Measurements from ENCODE around the gene CFAP74. TPM values are rescaled to one million over a fixed set of nuclear protein-coding genes. Genes with fewer than 3 reads are reported as not detected.

CFAP74 gene
- total and polyA plus RNA-seq, 2 of the 13 experiments (the other 11 are each of a cell fraction or from before 2014, with no cell fraction given): 0.27 to 0.62 TPM

- no peak for TF ChIP-seq SMARCC2 (IDR thresholded peaks at IDR 0.05)
- no peak for TF ChIP-seq ZBTB49 (CRISPR knock-in tag; IDR thresholded peaks at IDR 0.05; ENCODE audit: borderline replicate concordance)
- no peak for TF ChIP-seq RAD51 (IDR thresholded peaks at IDR 0.05; ENCODE audit: borderline replicate concordance)
- TF ChIP-seq ZNF383 (CRISPR knock-in tag; IDR thresholded peaks at IDR 0.05; ENCODE audit: borderline replicate concordance): no peak
- no peak for TF ChIP-seq FOXP1 (IDR thresholded peaks at IDR 0.05)
- TF ChIP-seq FOXP1 (CRISPR knock-in tag; IDR thresholded peaks at IDR 0.05): no peak; the same call in 1 of the 2 replicates
- TF ChIP-seq MXD1 (CRISPR knock-in tag; IDR thresholded peaks at IDR 0.05): peak; percentile 42
- no peak for TF ChIP-seq ZNF24 (IDR thresholded peaks at IDR 0.05)
- TF ChIP-seq ZNF674 (CRISPR knock-in tag; IDR thresholded peaks at IDR 0.05; ENCODE audit: low read depth): no peak; the same call in 1 of the 2 replicates
- TF ChIP-seq EHMT2 (IDR thresholded peaks at IDR 0.05; ENCODE audit: borderline replicate concordance, low read depth, low read length): no peak
- no peak for TF ChIP-seq ZNF652 (CRISPR knock-in tag; IDR thresholded peaks at IDR 0.05; ENCODE audit: borderline replicate concordance, low read depth)
- peak; percentile 16; the same call in 1 of the 2 replicates for TF ChIP-seq GLI4 (CRISPR knock-in tag; IDR thresholded peaks at IDR 0.05; ENCODE audit: borderline replicate concordance)
- no peak for TF ChIP-seq CHD4 (IDR thresholded peaks at IDR 0.05; ENCODE audit: borderline replicate concordance, low read length)
- no peak for TF ChIP-seq ZNF276 (CRISPR knock-in tag; IDR thresholded peaks at IDR 0.05; ENCODE audit: low read depth)
- no peak for TF ChIP-seq ATF5 (CRISPR knock-in tag; IDR thresholded peaks at IDR 0.05; ENCODE audit: low read depth)
- no peak for TF ChIP-seq NFE2L1 (CRISPR knock-in tag; IDR thresholded peaks at IDR 0.05; ENCODE audit: borderline replicate concordance)
- peak; percentile 53; the same call in 1 of the 2 replicates for TF ChIP-seq FOSL2 (CRISPR knock-in tag; IDR thresholded peaks at IDR 0.05)
- no peak for TF ChIP-seq ZKSCAN5 (CRISPR knock-in tag; IDR thresholded peaks at IDR 0.05)
- TF ChIP-seq KDM3A (CRISPR knock-in tag; IDR thresholded peaks at IDR 0.05; ENCODE audit: low read depth): no peak; the same call in 1 of the 2 replicates
- 0 out of 2 replicates have a peak, but pooled peaks have one; percentile 51 for TF ChIP-seq ZSCAN12 (CRISPR knock-in tag; IDR thresholded peaks at IDR 0.05)
- TF ChIP-seq POGZ (CRISPR knock-in tag; IDR thresholded peaks at IDR 0.05): no peak
- TF ChIP-seq GATA4 (IDR thresholded peaks at IDR 0.05; ENCODE audit: borderline replicate concordance, low read depth): peak; percentile 68; the same call in 1 of the 2 replicates
- peak; percentile 39; the same call in 1 of the 2 replicates for TF ChIP-seq NRL (CRISPR knock-in tag; IDR thresholded peaks at IDR 0.05; ENCODE audit: borderline replicate concordance)
Observed at GRCh38 chr1:1942753-1943656, 60.6 kb downstream of the CFAP74 start (continued).

Data from HepG2 (cell line).